IMR-90 (cell line): ENCODE results near the gene BATF2. TPM values are rescaled to one million over a fixed set of nuclear protein-coding genes. Genes with fewer than 3 reads are reported as not detected.

Experiments used
- ATAC-seq: fragments of 200-7000 bp; cut with Tn5 transposase; 2 replicates; pipeline ENCODE4 v1.9.1; 2020; ENCODE audit warnings: low read depth, mild to moderate bottlenecking, moderate library complexity
- BruUV-seq: library from RNA; stranded (reverse); fragments of 400-500 nt; replicated peaks from 2 replicates; lab custom pipeline; 2021; lab: Mats Ljungman, UMichigan
- CTCF ChIA-PET: fragments of 300-600 bp; formaldehyde crosslinking; extraction: SDS; loops from one replicate; lab custom pipeline; 2021; ENCODE audit warnings: antibody characterized with exemption; lab: Yijun Ruan, JAX
- POLR2A ChIA-PET: fragments of 300-600 bp; sonication (Branson Sonifier 250); formaldehyde crosslinking; loops from one replicate; lab custom pipeline; 2022; ENCODE audit warnings: antibody characterized with exemption; ENCODE audit not compliant: unreplicated experiment; lab: Charles Lee
- DNase-seq: peaks from one replicate; pipeline ENCODE4 v3.0.0; 2013
- H2AFZ ChIP-seq: replicated peaks from 2 replicates; pipeline ENCODE3; 2013; ENCODE audit warnings: low read length, mild to moderate bottlenecking; ENCODE audit not compliant: poor library complexity
- H2AK5ac ChIP-seq: 2 replicates; pipeline ENCODE4 v1.6.1; 2013; ENCODE audit warnings: low read depth, low read length, inconsistent platforms
- H2AK9ac ChIP-seq: replicated peaks from 2 replicates; pipeline ENCODE3; 2013; ENCODE audit warnings: mild to moderate bottlenecking, low read depth, low read length, moderate library complexity; ENCODE audit not compliant: poor library complexity
- H2BK120ac ChIP-seq: 2 replicates; pipeline ENCODE4 v1.6.1; 2013; ENCODE audit warnings: low read depth, low read length, inconsistent platforms
- H2BK15ac ChIP-seq: 3 replicates; pipeline ENCODE4 v1.6.1; 2013; ENCODE audit warnings: low read depth, low read length, inconsistent platforms
- H2BK20ac ChIP-seq: 2 replicates; pipeline ENCODE4 v1.6.1; 2013; ENCODE audit warnings: low read depth, mild to moderate bottlenecking, inconsistent platforms, low read length, moderate library complexity
- H2BK5ac ChIP-seq: 2 replicates; pipeline ENCODE4 v1.6.1; 2013; ENCODE audit warnings: mild to moderate bottlenecking, low read depth, low read length, inconsistent platforms; ENCODE audit not compliant: poor library complexity, severe bottlenecking
- H3K14ac ChIP-seq: replicated peaks from 2 replicates; pipeline ENCODE4 v1.6.1; 2013; ENCODE audit warnings: low read depth, low read length, inconsistent platforms
- H3K18ac ChIP-seq: 2 replicates; pipeline ENCODE4 v1.6.1; 2013; ENCODE audit warnings: low read depth, low read length, control low read depth
- H3K23ac ChIP-seq: 2 replicates; pipeline ENCODE4 v1.6.1; 2013; ENCODE audit warnings: low read depth, low read length, inconsistent platforms
- H3K27ac ChIP-seq: 2 replicates; pipeline ENCODE4 v1.5.1; 2013; ENCODE audit warnings: mild to moderate bottlenecking, control low read depth, low read length; ENCODE audit not compliant: insufficient read depth
- H3K27me3 ChIP-seq: 2 replicates; pipeline ENCODE4 v1.6.1; 2013; ENCODE audit warnings: low read length; ENCODE audit not compliant: control insufficient read depth, insufficient read depth
- H3K36me3 ChIP-seq: 2 replicates; pipeline ENCODE4 v1.6.1; 2013; ENCODE audit warnings: low read length, mixed read lengths; ENCODE audit not compliant: control insufficient read depth, insufficient read depth
- H3K4ac ChIP-seq: 2 replicates; pipeline ENCODE4 v1.6.1; 2013; ENCODE audit warnings: low read depth, low read length, inconsistent platforms
- H3K4me1 ChIP-seq: 2 replicates; pipeline ENCODE4 v1.6.1; 2013; ENCODE audit warnings: low read length, mixed read lengths; ENCODE audit not compliant: control insufficient read depth, insufficient read depth
- H3K4me2 ChIP-seq: 2 replicates; pipeline ENCODE4 v1.6.1; 2013; ENCODE audit warnings: low read depth, mild to moderate bottlenecking, control low read depth, low read length, moderate library complexity
- H3K4me3 ChIP-seq: 2 replicates; pipeline ENCODE4 v1.5.1; 2013; ENCODE audit warnings: low read depth, mild to moderate bottlenecking, control low read depth, low read length, moderate library complexity; ENCODE audit not compliant: insufficient read depth
- H3K56ac ChIP-seq: 2 replicates; pipeline ENCODE4 v1.6.1; 2013; ENCODE audit warnings: low read length, inconsistent platforms; ENCODE audit not compliant: insufficient read depth; ENCODE audit errors: extremely low read depth
- H3K79me1 ChIP-seq, 2 experiments: 2 replicates each; pipeline ENCODE4 v1.6.1; 2013; ENCODE audit warnings: low read length in 2 of 2, inconsistent platforms in 1 of 2, low read depth in 1 of 2
- H3K9ac ChIP-seq: 2 replicates; pipeline ENCODE4 v1.6.1; 2013; ENCODE audit warnings: low read depth, low read length, control low read depth
- H3K9me1 ChIP-seq: 2 replicates; pipeline ENCODE4 v1.6.1; 2013; ENCODE audit warnings: low read length, inconsistent platforms; ENCODE audit not compliant: insufficient read depth
- H3K9me3 ChIP-seq: 2 replicates; pipeline ENCODE4 v1.6.1; 2013; ENCODE audit warnings: low read length; ENCODE audit not compliant: control insufficient read depth, insufficient read depth
- H4K20me1 ChIP-seq: 2 replicates; pipeline ENCODE4 v1.6.1; 2013; ENCODE audit warnings: low read length, inconsistent platforms; ENCODE audit not compliant: insufficient read depth
- H4K5ac ChIP-seq: 2 replicates; pipeline ENCODE4 v1.6.1; 2013; ENCODE audit warnings: mild to moderate bottlenecking, low read depth, low read length, control low read depth
- H4K8ac ChIP-seq, 2 experiments: 2 replicates each; pipeline ENCODE4 v1.6.1; 2013; ENCODE audit warnings: low read depth in 2 of 2, low read length in 2 of 2, control low read depth in 1 of 2, inconsistent platforms in 1 of 2
- H4K91ac ChIP-seq: 2 replicates; pipeline ENCODE4 v1.6.1; 2013; ENCODE audit warnings: low read depth, low read length, inconsistent platforms; ENCODE audit not compliant: insufficient read depth
- BHLHE40 ChIP-seq: fragments of 150-350 bp; IDR thresholded peaks from 2 replicates; pipeline ENCODE4 v1.6.1; 2016; ENCODE audit warnings: mild to moderate bottlenecking, low read depth, low read length
- CEBPB ChIP-seq: IDR thresholded peaks from 2 replicates; pipeline ENCODE4 v1.6.1; 2012; ENCODE audit warnings: low read depth, low read length, improper control_type of control experiment
- CHD1 ChIP-seq: IDR thresholded peaks from 2 replicates; pipeline ENCODE4 v1.6.1; 2012; ENCODE audit warnings: low read depth, low read length, improper control_type of control experiment
- FOS ChIP-seq: fragments of 150-350 bp; IDR thresholded peaks from 2 replicates; pipeline ENCODE4 v1.6.1; 2016; ENCODE audit warnings: low read depth, low read length
- MAFK ChIP-seq: IDR thresholded peaks from 2 replicates; pipeline ENCODE4 v1.6.1; 2012; ENCODE audit warnings: low read depth, low read length, improper control_type of control experiment
- MXI1 ChIP-seq: IDR thresholded peaks from 2 replicates; pipeline ENCODE4 v1.6.1; 2012; ENCODE audit warnings: low read depth, mild to moderate bottlenecking, low read length, moderate library complexity, borderline replicate concordance
- NFE2L2 ChIP-seq: fragments of 150-350 bp; IDR thresholded peaks from 2 replicates; pipeline ENCODE4 v1.6.1; 2016; ENCODE audit warnings: low read depth, mild to moderate bottlenecking, low read length
- POLR2A ChIP-seq: IDR thresholded peaks from 2 replicates; pipeline ENCODE4 v1.6.1; 2012; ENCODE audit warnings: mild to moderate bottlenecking, low read depth, low read length
- RAD21 ChIP-seq: IDR thresholded peaks from 2 replicates; pipeline ENCODE4 v1.6.1; 2012; ENCODE audit warnings: low read length, improper control_type of control experiment
- RCOR1 ChIP-seq: IDR thresholded peaks from 2 replicates; pipeline ENCODE4 v1.6.1; 2012; ENCODE audit warnings: mild to moderate bottlenecking, low read length, improper control_type of control experiment; ENCODE audit not compliant: insufficient replicate concordance
- RFX5 ChIP-seq: IDR thresholded peaks from 2 replicates; pipeline ENCODE4 v1.8.0; 2012; ENCODE audit warnings: low read depth, mild to moderate bottlenecking, low read length, moderate library complexity
- SMC3 ChIP-seq: fragments of 150-350 bp; IDR thresholded peaks from 2 replicates; pipeline ENCODE4 v1.6.1; 2016; ENCODE audit warnings: low read depth, mild to moderate bottlenecking, antibody characterized with exemption, low read length, moderate library complexity
- WGBS, 2 experiments: methylation state at CpG; one replicate each; pipeline versions ENCODE4 v1.1.5 to v1.1.7; 2013; ENCODE audit warnings: missing lambda C conversion rate in 2 of 2; ENCODE audit not compliant: insufficient read length in 1 of 2; ENCODE audit errors: extremely low coverage in 2 of 2; 5-methylcytosine and 5-hydroxymethylcytosine counted together
- dilution Hi-C: fragments of 300-500 bp; cut with HindIII; formaldehyde crosslinking; loops from one replicate; pipeline ENCODE4 v1.14.3; 2018; ENCODE audit warnings: low sequenced_read_pairs; ENCODE audit not compliant: unreplicated experiment
- in situ Hi-C: fragments of 300-500 bp; cut with MboI; formaldehyde crosslinking; loops from 3 replicates; pipeline ENCODE4 v1.14.3; 2019; ENCODE audit warnings: low sequenced_read_pairs, inconsistent platforms, mixed read lengths
- intact Hi-C: fragments of 100-400 bp; cut with micrococcal nuclease; formaldehyde crosslinking; loops from 2 replicates; pipeline ENCODE4 v1.10.0; 2022
- polyA plus RNA-seq, 3 experiments: library from polyadenylated mRNA; depleted of rRNA; stranded (reverse); fragments of >200 nt; gene quantifications; 2 replicates each; pipeline ENCODE4 v1.2.3, GENCODE V29; 2012; ENCODE audit warnings: low replicate concordance in 1 of 3
- total RNA-seq: library from RNA; depleted of rRNA; stranded (reverse); fragments of >200 nt; gene quantifications from 2 replicates; pipeline ENCODE4 v1.2.3, GENCODE V29; 2012
- TF ChIP-seq, protein P1 (sequence below): conservative IDR thresholded peaks from 2 replicates; pipeline ENCODE4 v1.5.1; 2012; ENCODE audit warnings: mild to moderate bottlenecking, low read depth, low read length, improper control_type of control experiment
- TF ChIP-seq, protein P2 (sequence below): fragments of 150-350 bp; IDR thresholded peaks from 2 replicates; pipeline ENCODE4 v1.6.1; 2016; ENCODE audit warnings: low read depth, mild to moderate bottlenecking, low read length, moderate library complexity, borderline replicate concordance

The BATF2 gene
- total and polyA plus RNA-seq, 2 of the 4 experiments (the other 2 are of a cell fraction): 0.36 to 1.2 TPM

- Histone ChIP-seq H3K18ac (no peak overlapping the region), H3K79me1 (no peaks in the 10 kb centered on the region), H2BK20ac (no peak overlapping the region), H3K4me3 (no peak overlapping the region), H3K14ac (no peak overlapping the region), H2BK5ac (no peak overlapping the region), H3K56ac (no peak overlapping the region), H3K9ac (no peak overlapping the region), H3K9me3 (no peaks in the 10 kb centered on the region), H4K91ac (no peak overlapping the region), H3K4me2 (no peak overlapping the region), H3K36me3 (no peaks in the 10 kb centered on the region), H4K5ac (no peak overlapping the region), H3K27ac (no peak overlapping the region), H2AK9ac (no peak overlapping the region), H2BK120ac (no peak overlapping the region), H2AK5ac (no peak overlapping the region), H3K9me1 (no peaks in the 10 kb centered on the region), H3K23ac (no peak overlapping the region), H2BK15ac (no peak overlapping the region), H3K27me3 (peaks cover 33% of the 10 kb centered on the region), H3K4ac (no peak overlapping the region), H4K20me1 (no peaks in the 10 kb centered on the region), H2AFZ (no peak overlapping the region), H4K8ac (no peak overlapping the region), H3K4me1 (no peaks in the 10 kb centered on the region)
- ATAC-seq (no peak; the same call in 1 of the 2 replicates), DNase-seq (no peak)
- CTCF ChIA-PET: no interaction called here
- POLR2A ChIA-PET: no interaction called here
- BruUV-seq: no TSS peak
- intact Hi-C loops (loop anchor here (5.0 kb wide), 1 partner anchor 40 kb away; no protein-coding TSS in a partner anchor), in situ Hi-C loops (no loop called here), dilution Hi-C loops (no loop called here)
- WGBS, 2 experiments: 26% methylated on average over 3 of the region's 5 CpGs; no CpG with 5 or more reads in 1 of the 2 experiments
- no peak for TF ChIP-seq RCOR1
- TF ChIP-seq, protein P1, sequence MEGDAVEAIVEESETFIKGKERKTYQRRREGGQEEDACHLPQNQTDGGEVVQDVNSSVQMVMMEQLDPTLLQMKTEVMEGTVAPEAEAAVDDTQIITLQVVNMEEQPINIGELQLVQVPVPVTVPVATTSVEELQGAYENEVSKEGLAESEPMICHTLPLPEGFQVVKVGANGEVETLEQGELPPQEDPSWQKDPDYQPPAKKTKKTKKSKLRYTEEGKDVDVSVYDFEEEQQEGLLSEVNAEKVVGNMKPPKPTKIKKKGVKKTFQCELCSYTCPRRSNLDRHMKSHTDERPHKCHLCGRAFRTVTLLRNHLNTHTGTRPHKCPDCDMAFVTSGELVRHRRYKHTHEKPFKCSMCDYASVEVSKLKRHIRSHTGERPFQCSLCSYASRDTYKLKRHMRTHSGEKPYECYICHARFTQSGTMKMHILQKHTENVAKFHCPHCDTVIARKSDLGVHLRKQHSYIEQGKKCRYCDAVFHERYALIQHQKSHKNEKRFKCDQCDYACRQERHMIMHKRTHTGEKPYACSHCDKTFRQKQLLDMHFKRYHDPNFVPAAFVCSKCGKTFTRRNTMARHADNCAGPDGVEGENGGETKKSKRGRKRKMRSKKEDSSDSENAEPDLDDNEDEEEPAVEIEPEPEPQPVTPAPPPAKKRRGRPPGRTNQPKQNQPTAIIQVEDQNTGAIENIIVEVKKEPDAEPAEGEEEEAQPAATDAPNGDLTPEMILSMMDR: no peak
- TF ChIP-seq BHLHE40: no peak
- no peak for TF ChIP-seq SMC3
- TF ChIP-seq RFX5: no peak
- no peak for TF ChIP-seq MXI1
- TF ChIP-seq RAD21: no peak
- no peak for TF ChIP-seq NFE2L2
- TF ChIP-seq POLR2A: no peak
- TF ChIP-seq, protein P2, sequence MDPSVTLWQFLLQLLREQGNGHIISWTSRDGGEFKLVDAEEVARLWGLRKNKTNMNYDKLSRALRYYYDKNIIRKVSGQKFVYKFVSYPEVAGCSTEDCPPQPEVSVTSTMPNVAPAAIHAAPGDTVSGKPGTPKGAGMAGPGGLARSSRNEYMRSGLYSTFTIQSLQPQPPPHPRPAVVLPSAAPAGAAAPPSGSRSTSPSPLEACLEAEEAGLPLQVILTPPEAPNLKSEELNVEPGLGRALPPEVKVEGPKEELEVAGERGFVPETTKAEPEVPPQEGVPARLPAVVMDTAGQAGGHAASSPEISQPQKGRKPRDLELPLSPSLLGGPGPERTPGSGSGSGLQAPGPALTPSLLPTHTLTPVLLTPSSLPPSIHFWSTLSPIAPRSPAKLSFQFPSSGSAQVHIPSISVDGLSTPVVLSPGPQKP: no peak
- no peak for TF ChIP-seq CEBPB
- TF ChIP-seq MAFK: no peak
- no peak for TF ChIP-seq CHD1
- TF ChIP-seq FOS: no peak
Observed at GRCh38 chr11:64947208-64947814, 49.5 kb downstream of the BATF2 start.
